NCI-H526 treated with DMSO at 0.1 percent for 48 hours (cell line): ENCODE results near the gene SUPT6H.
"Not testable (repeated sequence)": the region's sequence is repeated elsewhere in the genome, so short reads cannot be mapped to it uniquely, and the experiment has no call there.

Experiments
- DNase-seq: peaks from one replicate; lab custom pipeline; 2025; lab: John Stamatoyannopoulos, UW

SUPT6H gene

DNA sequence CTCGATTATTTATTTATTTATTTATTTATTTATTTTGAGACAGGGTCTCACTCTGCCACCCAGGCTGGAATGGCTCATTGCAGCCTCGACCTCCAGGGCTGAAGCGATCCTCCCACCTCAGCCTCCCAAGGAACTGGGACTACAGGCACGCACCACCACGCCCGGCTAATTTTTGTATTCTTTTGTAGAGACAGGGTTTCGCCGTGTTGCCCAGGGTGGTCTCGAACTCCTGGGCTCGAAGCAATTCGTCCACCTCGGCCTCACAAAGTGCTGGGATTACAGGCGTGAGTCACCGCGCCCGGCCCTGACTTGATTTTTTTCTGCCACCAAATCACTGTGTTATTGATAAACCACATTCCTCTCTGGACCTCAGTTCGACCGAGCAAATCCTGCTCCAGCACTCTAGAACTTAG, 57.0 kb downstream of the SUPT6H start:
- no peak for DNase-seq

DNA sequence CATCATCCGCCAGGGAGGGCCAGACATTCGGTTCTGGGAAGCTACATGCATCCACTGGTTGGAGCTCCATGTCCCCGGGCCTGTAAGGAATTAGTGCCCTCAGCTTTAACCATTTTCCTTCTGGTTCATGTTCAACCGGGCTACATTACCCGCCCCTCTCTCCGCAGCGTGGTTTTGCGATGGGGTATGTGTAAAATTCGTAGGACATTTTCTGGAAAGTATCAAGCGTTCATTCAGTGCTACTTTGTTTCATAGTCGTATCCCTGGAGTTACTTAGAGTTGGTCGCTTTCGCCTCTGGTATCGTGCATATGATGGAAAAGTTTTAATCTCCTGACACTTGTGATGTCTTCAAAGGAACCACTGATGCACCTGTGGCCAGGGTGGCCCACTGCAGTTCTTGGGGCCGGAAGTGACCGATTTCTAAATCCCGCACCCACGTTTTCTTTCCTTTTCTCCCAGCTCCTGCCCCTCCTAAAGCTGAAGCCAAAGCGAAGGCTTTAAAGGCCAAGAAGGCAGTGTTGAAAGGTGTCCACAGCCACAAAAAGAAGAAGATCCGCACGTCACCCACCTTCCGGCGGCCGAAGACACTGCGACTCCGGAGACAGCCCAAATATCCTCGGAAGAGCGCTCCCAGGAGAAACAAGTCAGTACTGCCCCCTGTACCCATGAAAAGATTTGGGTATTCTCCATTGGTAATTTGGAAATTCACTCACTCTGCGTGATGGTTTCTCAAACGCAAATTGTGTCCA, 58.4 kb downstream of the SUPT6H start:
- no peak for DNase-seq

DNA sequence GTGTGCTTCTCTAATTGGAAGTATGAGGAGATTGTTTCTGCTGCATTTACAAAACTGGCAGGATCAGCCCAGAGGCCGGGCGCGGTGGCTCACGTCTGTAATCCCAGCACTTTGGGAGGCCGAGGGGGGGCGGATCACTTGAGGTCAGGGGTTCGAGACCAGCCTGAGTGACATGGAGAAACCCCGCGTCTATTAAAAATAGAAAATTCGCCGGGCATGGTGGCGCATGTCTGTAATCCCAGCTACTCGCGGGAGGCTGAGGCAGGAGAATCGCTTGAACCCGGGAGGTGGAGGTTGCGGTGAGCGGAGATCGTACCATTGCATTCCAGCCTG, 59.0 kb downstream of the SUPT6H start:
- DNase-seq, result not testable (repeated sequence)

DNA sequence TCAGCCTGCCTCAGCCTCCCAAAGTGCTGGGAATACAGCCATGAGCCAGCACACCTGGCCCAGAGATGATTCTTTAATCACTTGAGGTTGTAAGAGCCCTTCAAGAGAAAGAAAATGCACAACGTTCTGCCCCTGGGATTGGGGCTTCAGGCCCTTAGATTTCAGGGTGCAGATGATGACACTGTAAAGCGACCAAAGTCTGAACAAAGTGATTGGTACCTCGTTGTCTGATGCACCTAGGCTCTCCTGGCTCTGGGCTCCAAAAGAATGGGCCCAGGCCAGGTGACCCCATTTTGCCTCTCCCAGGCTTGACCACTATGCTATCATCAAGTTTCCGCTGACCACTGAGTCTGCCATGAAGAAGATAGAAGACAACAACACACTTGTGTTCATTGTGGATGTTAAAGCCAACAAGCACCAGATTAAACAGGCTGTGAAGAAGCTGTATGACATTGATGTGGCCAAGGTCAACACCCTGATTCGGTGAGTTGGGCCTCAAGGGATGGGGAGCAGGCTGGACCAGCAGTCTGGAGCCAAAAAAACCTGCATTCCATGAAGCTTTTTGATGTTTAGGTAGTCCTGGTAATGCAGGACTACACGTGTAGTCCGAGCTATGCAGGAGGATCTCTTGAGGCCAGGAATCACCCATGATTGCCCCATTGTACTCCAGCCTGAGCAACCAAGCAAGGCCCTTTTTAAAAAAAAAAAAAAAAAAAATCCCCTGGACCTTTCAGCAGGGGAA, 60.6 kb downstream of the SUPT6H start:
- no peak for DNase-seq

DNA sequence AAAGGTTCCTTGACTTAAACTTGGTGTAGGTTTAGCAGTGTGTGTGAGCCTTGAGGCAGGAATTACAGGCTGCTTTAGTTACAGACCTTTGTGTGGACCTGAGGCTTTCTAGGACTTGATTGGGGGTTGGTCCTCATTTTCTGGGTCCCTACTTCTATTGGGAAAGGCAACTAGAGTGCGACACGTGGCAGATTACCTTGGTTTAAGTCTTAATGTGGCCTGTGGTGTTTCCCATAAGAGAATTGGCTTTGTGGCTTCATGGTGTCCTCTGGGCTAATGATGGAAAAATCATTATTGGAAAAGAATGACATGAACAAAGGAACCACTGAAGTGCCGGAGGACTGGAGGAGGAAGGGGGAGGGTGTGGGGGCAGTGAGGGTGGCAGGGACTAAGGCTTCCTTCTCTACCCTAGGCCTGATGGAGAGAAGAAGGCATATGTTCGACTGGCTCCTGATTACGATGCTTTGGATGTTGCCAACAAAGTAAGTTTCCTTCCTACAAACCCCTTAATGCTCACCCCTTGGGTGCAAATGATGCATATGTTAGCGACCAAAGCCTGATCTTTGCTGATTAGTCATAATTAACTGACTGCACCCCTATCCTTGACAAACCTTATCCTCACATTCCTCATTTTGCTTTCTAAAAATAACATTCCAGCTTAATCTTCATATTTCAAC, 61.3 kb downstream of the SUPT6H start:
- DNase-seq, result no peak

DNA sequence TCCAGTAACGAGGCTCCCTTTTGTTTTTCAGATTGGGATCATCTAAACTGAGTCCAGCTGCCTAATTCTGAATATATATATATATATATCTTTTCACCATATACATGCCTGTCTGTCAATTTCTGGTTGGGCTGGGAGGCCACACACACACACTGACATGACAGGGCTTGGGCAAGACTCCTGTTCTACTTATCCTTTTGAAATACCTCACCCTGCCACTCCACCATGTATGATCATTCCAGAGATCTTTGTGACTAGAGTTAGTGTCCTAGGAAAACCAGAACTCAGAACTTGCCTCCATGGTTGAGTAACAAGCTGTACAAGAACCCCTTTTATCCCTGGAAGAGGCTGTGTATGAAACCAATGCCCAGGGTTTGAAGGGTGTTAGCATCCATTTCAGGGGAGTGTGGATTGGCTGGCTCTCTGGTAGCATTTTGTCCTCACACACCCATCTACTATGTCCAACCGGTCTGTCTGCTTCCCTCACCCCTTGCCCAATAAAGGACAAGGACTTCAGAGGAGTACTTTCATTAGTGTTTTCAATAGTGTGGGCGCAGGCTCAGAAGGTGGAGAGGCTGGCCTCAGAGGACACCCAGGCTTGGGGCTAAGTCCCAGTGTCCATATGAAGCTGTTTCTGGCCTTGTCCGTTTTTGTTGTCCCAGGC, 62.0 kb downstream of the SUPT6H start:
- DNase-seq, result not testable (repeated sequence)

DNA sequence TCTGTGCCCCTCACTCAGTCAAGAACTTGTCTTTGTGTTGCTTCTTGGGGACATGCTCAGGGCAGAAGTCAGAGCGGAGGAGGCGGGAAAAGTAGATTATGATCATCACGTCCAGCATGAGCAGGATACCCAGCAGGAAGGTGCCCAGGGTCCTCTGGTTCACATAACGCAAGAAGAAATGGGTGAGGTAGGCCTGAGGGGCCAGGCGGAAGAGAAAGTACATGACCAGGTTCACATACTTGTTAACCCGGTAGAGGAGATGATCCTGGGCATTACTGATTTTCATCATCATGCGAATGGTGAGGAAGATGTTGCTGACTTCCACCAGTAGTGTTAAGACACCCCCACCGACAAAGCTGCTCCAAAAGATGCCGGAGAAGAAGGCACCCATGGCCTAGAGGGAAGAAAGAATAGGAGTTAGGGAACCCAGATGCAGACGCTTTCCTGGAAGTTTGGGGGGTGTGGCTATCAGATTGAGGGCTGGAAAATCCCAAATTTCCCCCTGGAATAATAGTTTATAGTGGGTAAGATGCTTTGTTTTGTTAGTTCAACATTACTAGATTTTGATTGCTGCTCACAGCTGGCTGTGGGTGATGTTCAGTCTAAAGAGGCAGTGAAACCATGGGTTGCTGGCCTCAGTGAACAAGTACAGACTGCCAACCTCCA, 62.6 kb downstream of the SUPT6H start:
- DNase-seq, result no peak

DNA sequence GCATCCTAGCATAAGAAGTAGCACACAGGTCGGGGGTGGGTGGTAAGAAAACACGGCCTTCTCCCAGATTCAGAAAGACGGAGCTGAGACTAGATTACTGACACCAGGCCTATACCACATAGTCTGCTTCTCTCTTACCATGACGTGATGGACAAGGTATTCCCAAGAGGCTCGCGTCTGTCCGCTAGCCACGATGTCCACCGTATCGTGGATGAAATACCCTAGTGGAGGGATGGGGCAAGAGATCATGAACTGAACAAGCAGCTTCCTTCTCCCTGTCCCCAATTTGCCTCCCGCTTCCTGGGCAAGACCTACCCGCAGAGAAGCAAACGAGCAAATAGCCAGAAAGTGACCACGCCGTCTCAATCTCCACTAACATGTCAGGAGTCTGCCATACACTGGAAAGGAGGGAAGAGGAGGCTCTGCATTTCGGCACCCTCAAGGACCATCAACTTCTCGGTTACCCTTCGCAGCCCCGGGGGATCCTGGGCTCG, 63.2 kb downstream of the SUPT6H start:
- DNase-seq, result peak; percentile 83

DNA sequence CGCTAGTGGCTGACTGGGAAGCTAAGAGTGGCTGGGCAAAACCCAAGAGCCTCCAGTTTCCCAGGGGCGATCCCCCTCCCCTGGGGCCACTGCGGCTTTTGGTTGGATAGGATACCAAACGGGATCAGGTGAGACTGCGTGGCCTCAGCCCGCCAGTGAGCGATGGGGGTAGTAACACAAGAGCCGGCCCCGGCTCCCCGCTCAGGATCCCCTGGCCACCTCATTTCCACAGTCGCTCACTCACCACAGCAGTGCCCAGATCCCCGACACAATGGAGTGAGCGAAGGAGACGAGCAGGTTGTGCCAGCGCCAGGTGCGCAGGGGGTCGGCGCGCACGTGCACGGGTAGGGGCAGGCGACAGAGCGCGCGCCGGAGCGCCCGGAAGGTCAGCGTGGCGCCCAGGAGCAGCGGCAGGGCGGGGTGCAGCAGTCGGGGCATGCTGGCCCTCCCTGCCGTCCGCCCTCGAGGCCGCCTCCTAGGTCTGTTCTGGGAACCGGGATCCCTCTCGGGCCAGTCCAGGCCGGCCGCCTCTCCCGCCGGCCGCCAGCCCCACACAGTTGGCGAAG, 63.7 kb downstream of the SUPT6H start:
- peak; percentile 96 for DNase-seq

DNA sequence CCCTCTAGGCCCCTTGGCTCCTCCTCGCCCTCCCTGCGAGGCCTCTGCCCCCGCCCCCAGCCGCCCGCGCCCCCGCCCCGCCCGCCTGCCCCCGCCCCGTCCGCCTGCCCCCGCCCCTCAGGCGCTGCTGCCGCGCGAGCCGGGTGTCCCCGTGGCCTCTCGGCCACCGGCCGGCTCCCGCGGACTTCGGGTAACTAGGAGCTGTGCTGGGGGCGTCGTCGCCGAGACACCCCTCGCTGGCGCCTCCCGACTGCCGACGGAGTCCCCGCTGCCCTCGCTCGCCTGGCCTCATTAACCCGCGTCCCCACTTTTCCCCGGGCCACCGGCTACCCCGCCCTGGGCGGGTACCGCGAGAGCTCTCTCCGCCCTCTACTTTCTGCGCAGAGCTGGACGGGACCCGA, 64.2 kb downstream of the SUPT6H start, which contains the start of gene TLCD1:
TLCD1 (minus strand) TSS at position 8 of the 401 bp plus-strand sequence. CDS start 136 bp downstream, outside the sequence.
- DNase-seq, result peak; percentile 84

DNA sequence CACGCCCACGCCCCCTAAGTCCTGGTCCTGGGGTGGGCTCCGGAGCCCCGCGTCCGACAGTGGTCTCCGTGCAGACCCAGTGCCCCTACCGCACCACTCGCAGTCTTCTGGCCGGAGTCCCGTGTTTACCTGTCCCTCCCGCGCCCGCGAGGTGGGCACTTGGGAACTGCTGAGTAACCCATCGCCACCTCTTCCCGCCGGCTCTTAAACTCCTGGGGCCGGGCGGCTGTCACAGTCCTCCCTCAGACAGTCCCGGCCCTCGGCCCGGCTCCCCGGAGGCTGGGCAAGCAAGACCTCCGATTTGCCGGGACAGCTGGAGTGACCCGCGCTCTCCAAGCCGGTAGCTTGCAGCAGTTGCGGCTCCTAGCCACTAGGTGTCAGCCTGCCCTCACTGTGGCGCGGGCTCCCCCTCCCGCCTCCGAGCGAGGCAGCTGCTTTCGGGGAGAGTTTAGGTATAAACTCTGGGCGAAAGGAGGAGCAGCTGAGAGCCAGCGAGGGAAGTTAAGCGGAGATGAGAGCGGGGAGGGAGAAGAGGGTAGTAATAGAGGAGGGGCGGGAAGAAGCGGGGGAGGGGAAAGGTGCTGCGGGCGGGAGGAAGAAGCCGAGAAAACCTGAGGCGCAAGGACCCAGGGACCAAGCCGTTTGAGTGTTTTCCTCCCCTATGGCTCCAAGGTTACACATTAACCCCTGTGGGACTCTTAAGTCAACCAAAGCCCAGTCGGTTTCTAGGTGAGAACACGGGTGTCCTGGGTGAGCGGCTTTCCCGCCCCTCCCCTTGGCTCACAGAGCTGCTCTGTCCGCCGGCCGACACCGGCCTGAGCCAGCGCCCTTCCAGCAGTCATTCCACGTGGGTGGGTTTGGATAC, 64.9 kb downstream of the SUPT6H start:
- DNase-seq, result peak; percentile 98

DNA sequence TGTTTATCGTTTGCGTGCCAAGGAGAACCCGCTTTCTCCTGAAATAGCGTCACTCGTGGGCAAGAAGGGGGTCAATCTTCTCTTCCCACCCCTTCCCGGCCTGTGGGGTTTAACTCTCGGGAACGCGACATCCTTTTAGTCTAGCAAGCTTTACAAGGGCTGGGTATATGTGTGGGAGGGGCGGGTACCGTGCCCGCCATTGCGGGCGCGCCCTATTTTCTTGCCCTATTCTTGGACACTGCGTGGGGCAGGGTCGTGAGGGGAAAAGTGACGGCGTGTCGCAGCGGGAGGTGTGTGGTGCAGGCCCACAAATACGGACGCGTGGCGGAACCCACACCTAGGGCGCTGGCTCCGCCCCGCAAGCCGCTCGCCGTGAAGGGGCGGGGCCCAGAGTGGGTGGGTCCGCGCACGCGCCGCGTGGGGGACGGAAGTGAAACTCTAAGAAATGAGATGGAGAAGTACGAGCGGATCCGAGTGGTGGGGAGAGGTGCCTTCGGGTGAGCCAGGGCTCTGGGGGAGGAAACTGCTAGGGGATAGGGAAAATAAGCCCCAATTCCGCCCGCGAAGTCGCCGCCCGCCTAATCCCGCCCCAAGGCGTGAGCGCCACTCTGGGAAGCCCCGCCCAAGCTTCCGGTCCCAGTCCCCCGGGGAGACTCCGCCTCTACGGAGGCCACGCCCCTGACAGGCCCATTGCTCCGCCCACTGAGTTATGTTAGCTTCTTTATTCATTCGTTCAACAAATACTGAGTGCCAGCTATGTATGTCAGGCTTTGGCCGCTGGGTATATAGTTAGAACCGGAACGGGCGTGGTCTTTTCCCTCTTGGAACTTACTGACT, 66.6 kb downstream of the SUPT6H start, which contains the start of gene NEK8:
NEK8 (plus strand) TSS at position 425 of the 837 bp plus-strand sequence; CDS start at position 451, 26 bp downstream.
- peak; percentile 97 for DNase-seq

DNA sequence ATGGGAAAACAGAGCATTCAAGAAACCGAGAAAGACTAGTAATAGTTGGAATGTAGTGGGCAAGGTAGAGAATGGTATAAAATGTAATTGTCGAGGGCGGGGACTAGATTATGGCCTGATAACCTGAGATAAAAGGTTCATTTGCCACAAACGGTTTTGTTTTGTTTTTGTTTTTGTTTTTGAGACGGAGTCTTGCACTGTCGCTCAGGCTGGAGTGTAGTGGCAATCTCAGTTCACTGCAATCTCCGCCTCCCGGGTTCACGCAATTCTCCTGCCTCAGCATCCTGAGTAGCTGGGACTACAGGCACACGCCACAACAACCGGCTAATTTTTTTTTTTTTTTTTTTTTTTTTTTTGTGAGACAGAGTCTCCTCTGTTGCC, 67.9 kb downstream of the SUPT6H start:
- DNase-seq, result no peak

DNA sequence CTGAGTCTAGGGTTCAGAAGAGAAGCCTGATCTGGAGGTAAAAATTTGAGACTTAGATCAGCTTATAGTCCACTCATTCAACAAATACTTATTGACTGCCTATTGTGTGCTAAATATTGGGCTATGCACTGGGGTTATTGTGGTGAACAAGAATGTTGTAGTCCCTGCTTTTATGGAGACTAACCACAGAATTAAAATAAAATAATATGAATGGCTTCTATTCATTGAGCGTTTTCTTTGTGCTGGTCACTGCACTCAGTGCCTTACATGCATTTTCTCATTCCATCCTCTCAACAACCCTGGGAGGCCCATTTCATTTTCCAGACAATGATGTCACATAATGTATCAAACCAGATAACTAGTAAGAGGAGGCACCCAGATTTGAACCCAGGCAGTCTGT, 71.3 kb downstream of the SUPT6H start:
- DNase-seq, result no peak

DNA sequence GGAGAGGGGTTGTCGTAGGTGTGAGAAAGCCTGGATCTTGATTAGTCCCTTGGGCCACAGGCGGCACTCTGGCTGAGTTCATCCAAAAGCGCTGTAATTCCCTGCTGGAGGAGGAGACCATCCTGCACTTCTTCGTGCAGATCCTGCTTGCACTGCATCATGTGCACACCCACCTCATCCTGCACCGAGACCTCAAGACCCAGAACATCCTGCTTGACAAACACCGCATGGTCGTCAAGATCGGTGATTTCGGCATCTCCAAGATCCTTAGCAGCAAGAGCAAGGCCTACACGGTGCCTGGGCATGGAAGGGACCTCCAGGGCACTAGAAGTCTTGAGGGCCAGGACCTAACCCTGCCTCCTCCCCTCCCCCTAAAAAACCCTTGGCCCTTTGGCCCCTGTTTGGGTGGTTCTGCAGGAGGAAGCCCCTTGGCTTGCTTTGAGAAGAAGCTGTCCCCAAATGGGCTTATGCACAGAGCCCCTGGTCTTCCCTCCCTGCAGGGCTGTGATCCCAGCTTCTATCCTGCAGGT, 72.8 kb downstream of the SUPT6H start:
- no peak for DNase-seq

DNA sequence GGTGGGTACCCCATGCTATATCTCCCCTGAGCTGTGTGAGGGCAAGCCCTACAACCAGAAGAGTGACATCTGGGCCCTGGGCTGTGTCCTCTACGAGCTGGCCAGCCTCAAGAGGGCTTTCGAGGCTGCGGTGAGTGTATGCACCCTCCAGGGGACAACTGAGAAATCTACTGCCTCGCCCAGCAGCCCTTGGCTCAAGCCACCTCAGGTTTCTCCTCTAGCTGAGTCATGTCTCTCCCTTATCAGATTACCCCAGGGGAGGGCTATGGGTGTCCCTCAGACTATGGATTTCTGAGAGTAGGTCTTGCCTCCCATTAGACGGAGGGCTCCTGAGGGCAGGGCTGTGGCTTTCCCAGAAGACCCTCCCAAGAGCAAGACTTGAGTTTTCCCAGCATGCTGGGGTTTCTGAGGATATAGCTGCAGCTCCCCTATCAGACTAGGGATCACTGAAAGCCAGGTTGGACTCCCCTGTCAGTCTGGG, 73.3 kb downstream of the SUPT6H start:
- no peak for DNase-seq

DNA sequence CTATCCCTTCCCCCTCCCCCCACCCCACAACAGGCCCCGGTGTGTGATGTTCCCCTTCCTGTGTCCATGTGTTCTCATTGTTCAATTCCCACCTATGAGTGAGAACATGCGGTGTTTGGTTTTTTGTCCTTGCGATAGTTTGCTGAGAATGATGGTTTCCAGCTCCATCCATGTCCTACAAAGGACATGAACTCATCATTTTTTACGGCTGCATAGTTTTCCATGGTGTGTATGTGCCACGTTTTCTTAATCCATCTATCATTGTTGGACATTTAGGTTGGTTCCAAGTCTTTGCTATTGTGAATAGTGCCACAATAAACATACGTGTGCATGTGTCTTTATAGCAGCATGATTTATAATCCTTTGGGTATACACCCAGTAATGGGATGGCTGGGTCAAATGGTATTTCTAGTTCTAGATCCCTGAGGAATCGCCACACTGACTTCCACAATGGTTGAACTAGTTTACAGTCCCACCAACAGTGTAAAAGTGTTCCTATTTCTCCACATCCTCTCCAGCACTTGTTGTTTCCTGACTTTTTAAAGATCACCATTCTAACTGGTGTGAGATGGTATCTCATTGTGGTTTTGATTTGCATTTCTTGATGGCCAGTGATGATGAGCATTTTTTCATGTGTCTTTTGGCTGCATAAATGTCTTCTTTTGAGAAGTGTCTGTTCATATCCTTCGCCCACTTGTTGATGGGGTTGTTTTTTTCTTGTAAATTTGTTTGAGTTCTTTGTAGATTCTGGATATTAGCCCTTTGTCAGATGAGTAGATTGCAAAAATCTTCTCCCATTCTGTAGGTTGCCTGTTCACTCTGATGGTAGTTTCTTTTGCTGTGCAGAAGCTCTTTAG, 74.1 kb downstream of the SUPT6H start:
- DNase-seq, result not testable (repeated sequence)

DNA sequence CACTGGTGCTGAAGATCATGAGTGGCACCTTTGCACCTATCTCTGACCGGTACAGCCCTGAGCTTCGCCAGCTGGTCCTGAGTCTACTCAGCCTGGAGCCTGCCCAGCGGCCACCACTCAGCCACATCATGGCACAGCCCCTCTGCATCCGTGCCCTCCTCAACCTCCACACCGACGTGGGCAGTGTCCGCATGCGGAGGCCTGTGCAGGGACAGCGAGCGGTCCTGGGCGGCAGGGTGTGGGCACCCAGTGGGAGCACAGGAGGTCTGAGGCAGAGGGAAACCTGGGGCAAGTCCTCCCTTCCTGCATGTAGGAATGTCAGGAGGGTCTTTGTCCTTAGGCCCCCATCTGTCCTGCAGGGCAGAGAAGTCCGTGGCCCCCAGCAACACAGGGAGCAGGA, 75.3 kb downstream of the SUPT6H start:
- DNase-seq, result no peak
